Glutamatergic neuron (in vitro differentiated cells): Measurements from ENCODE around the gene KCNJ6. TPM values are rescaled to one million over a fixed set of nuclear protein-coding genes. Genes with fewer than 3 reads are reported as not detected.

Experiments
- DNase-seq: peaks from one replicate; pipeline ENCODE4 v3.0.0; 2022
- H3K27ac Mint-ChIP-seq: one replicate; pipeline ENCODE4 v1.8.0; 2020; ENCODE audit warnings: mild to moderate bottlenecking, mixed read lengths, inconsistent platforms; ENCODE audit not compliant: unreplicated experiment
- H3K27me3 Mint-ChIP-seq: one replicate; pipeline ENCODE4 v1.8.0; 2020; ENCODE audit warnings: mild to moderate bottlenecking, moderate library complexity, mixed read lengths, inconsistent platforms; ENCODE audit not compliant: unreplicated experiment
- H3K36me3 Mint-ChIP-seq: one replicate; pipeline ENCODE4 v1.8.0; 2020; ENCODE audit warnings: mild to moderate bottlenecking, mixed read lengths, inconsistent platforms; ENCODE audit not compliant: unreplicated experiment
- H3K4me1 Mint-ChIP-seq: one replicate; pipeline ENCODE4 v1.8.0; 2020; ENCODE audit warnings: mild to moderate bottlenecking, low read depth, mixed read lengths, inconsistent platforms; ENCODE audit not compliant: unreplicated experiment
- H3K4me3 Mint-ChIP-seq: one replicate; pipeline ENCODE4 v1.8.0; 2020; ENCODE audit warnings: mild to moderate bottlenecking, mixed read lengths, inconsistent platforms; ENCODE audit not compliant: unreplicated experiment
- H3K9me3 Mint-ChIP-seq: one replicate; pipeline ENCODE4 v1.8.0; 2020; ENCODE audit warnings: mild to moderate bottlenecking, moderate library complexity, mixed read lengths, inconsistent platforms; ENCODE audit not compliant: unreplicated experiment
- CTCF ChIP-seq: fragments of 200-600 bp; sonication (generic); IDR thresholded peaks from one replicate; pipeline ENCODE4 v1.5.0; 2021; ENCODE audit not compliant: partially characterized antibody, unreplicated experiment
- total RNA-seq: library from RNA; stranded (reverse); fragmentation: NEBNext Ultra II Directional; extraction: Animal tissue kit (Norgen Biotek cat#: 25700); gene quantifications from one replicate; pipeline ENCODE4 v1.2.1, GENCODE V29; 2021; ENCODE audit not compliant: unreplicated experiment

The KCNJ6 gene
- total RNA-seq, 1 donor from 2014 or later: 80.5 TPM

DNA sequence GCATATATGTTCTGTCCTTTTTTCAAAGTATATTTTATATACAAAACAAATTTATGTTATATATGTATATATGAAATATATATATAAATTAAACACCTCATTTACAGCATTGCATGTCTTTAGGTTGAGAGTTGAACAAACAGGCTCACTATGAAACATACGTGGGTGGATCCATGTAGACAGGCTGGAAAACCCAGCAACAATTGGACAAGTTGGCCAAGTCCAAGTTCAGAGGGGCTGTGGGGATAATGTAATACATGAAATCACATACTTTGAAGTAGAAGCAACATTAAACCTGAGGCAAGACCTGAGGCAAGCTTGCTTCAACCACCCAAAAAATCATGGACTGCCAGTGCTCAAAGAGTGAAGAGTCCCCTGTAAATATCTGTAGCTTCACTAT, 39.7 kb downstream of the KCNJ6 start:
- Mint-ChIP-seq H3K27ac (no peak overlapping the region), H3K36me3 (peaks cover 13% of the 10 kb centered on the region), H3K4me3 (no peak overlapping the region), H3K9me3 (peaks cover 5% of the 10 kb centered on the region), H3K27me3 (peaks cover 4% of the 10 kb centered on the region), H3K4me1 (peaks cover 19% of the 10 kb centered on the region)
- DNase-seq: no peak
- TF ChIP-seq CTCF: no peak

DNA sequence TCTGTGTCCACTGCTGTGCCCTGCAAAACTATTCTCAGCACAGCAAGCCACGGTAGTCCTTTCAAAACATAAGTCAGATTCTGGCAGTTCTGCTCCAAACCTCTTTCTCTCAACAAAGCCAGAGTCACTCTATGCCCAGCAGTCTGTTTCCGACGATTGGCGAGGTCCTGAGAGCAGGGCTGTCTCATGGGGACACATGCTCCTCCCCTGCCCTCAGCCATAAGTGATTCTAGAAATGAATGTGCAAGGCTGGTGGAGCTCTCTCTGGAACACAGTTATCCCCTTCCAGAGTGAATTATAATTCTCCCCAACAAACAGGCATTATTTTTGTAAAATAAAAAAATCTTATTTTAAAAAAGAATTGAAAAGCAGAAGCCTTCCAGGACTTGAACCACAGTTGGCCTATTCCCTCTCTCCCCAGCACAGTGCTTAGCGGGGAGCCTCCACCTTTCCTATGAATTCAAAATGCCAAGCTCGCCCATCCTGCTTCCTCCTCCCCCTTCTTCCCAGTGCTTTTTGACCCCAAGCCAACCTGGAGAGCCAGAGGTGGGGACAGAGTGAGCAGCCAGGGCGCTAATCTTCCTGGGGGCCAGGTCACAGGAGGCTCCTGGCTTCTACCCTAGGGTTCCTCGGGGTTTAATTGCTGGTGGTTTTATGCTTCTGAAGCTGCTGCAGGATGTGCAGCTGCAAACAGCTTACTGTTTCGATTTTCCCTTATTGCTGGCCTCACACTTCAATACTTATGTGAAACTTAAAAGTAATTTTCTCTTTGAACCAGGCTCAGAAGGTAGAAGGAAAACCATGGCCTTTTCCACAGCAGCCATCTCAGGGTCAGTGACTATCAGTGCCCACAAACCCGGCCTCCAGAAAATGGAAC, 41.1 kb downstream of the KCNJ6 start:
- no peak overlapping the region for H3K4me3 Mint-ChIP-seq
- H3K36me3 Mint-ChIP-seq: peaks cover 5% of the 10 kb centered on the region
- TF ChIP-seq CTCF: no peak
- peaks cover 27% of the 10 kb centered on the region for H3K4me1 Mint-ChIP-seq
- DNase-seq: peak; percentile 31
- H3K27me3 Mint-ChIP-seq: peaks cover 2% of the 10 kb centered on the region
- no peak overlapping the region for H3K27ac Mint-ChIP-seq
- H3K9me3 Mint-ChIP-seq: peaks cover 5% of the 10 kb centered on the region

DNA sequence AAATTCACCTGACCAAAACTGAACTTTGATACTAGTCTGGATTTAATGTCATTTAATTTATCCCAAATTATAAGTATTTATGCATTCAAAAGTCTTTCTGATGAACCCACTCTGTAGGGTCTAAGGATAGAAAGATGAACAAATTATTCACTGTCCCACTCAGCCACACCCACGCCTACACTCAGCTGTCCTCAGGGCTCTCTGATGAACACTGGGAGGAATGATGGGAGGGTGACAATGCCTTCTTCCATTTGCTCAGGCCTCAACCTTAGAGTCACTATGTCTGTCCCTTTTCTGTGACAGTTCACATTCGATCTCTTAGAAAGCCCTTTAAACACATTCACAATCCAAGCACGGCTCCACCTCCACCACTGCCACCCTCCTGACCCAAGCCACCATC, 41.8 kb downstream of the KCNJ6 start:
- peaks cover 5% of the 10 kb centered on the region for H3K36me3 Mint-ChIP-seq
- no peak overlapping the region for H3K27ac Mint-ChIP-seq
- H3K4me3 Mint-ChIP-seq: no peak overlapping the region
- H3K27me3 Mint-ChIP-seq: peaks cover under 1% of the 10 kb centered on the region
- H3K9me3 Mint-ChIP-seq: peaks cover 6% of the 10 kb centered on the region
- no peak for DNase-seq
- TF ChIP-seq CTCF: no peak
- H3K4me1 Mint-ChIP-seq: peaks cover 30% of the 10 kb centered on the region

DNA sequence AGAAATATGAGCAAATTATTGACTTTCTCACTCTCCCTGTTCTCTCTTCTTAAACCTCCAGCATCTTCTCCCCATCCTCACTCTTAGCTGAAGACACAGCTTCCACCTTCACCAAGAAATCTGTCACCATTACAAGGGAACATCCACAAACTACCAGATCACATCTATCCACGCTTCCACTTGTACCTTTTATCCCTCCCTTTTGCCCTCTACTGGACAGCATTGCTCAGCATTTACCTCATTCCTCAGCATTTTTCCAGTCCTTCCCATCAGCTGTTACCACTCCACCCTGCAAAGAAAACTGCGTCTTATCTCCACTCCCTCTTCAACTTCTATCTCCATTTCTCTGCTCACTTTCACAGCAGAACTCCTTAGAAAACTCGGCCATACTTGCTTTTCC, 42.6 kb downstream of the KCNJ6 start:
- H3K4me1 Mint-ChIP-seq: peaks cover 33% of the 10 kb centered on the region
- no peaks in the 10 kb centered on the region for H3K27me3 Mint-ChIP-seq
- H3K27ac Mint-ChIP-seq: no peak overlapping the region
- H3K4me3 Mint-ChIP-seq: no peak overlapping the region
- no peak for DNase-seq
- peaks cover 7% of the 10 kb centered on the region for H3K9me3 Mint-ChIP-seq
- H3K36me3 Mint-ChIP-seq: peaks cover 5% of the 10 kb centered on the region
- no peak for TF ChIP-seq CTCF
